GM19467 (cell line): ENCODE data around the gene LMBRD1.
"Not testable (repeated sequence)": the region's sequence is repeated elsewhere in the genome, so short reads cannot be mapped to it uniquely, and the experiment has no call there.

Source experiments
- ATAC-seq: cut with Tn5 transposase; IDR thresholded peaks from one replicate; pipeline ENCODE4 v1.9.1; 2021; ENCODE audit warnings: mild to moderate bottlenecking, moderate library complexity; ENCODE audit not compliant: unreplicated experiment

The LMBRD1 gene

GRCh38 chr6:69798796-69799195 lies 2.0 kb upstream of the LMBRD1 start:
- ATAC-seq, result not testable (repeated sequence)

GRCh38 chr6:69796073-69796641 lies 653 bp downstream of the LMBRD1 start:
- ATAC-seq, result peak; percentile 29

GRCh38 chr6:69795469-69796072 lies 1.2 kb downstream of the LMBRD1 start:
- ATAC-seq, result peak; percentile 30

- ATAC-seq, result no peak
Observed at GRCh38 chr6:69792292-69792691, 4.5 kb downstream of the LMBRD1 start.

- peak; percentile 44 for ATAC-seq
Observed at GRCh38 chr6:69791065-69791471, 5.7 kb downstream of the LMBRD1 start.

GRCh38 chr6:69790629-69791028 lies 6.2 kb downstream of the LMBRD1 start:
- ATAC-seq, result peak; percentile 19

- no peak for ATAC-seq
Observed at GRCh38 chr6:69789578-69789977, 7.2 kb downstream of the LMBRD1 start.

- not testable (repeated sequence) for ATAC-seq
Observed at GRCh38 chr6:69787436-69787835, 9.4 kb downstream of the LMBRD1 start.

GRCh38 chr6:69785697-69786096 lies 11.1 kb downstream of the LMBRD1 start:
- no peak for ATAC-seq

GRCh38 chr6:69784595-69785377 lies 12.0 kb downstream of the LMBRD1 start:
- ATAC-seq, result peak; percentile 68

GRCh38 chr6:69783108-69783507 lies 13.7 kb downstream of the LMBRD1 start:
- no peak for ATAC-seq

GRCh38 chr6:69780585-69781178 lies 16.1 kb downstream of the LMBRD1 start:
- ATAC-seq, result no peak

GRCh38 chr6:69775941-69776340 lies 20.9 kb downstream of the LMBRD1 start:
- ATAC-seq, result no peak

- ATAC-seq, result no peak
Observed at GRCh38 chr6:69775585-69775849, 21.3 kb downstream of the LMBRD1 start.

- no peak for ATAC-seq
Observed at GRCh38 chr6:69774740-69775584, 21.8 kb downstream of the LMBRD1 start.

- ATAC-seq, result no peak
Observed at GRCh38 chr6:69771158-69771906, 25.5 kb downstream of the LMBRD1 start.

- no peak for ATAC-seq
Observed at GRCh38 chr6:69768664-69769063, 28.1 kb downstream of the LMBRD1 start.

- no peak for ATAC-seq
Observed at GRCh38 chr6:69763763-69764162, 33.0 kb downstream of the LMBRD1 start.

- no peak for ATAC-seq
Observed at GRCh38 chr6:69761853-69762252, 35.0 kb downstream of the LMBRD1 start.

GRCh38 chr6:69758214-69758613 lies 38.6 kb downstream of the LMBRD1 start:
- no peak for ATAC-seq
